IPS DF 4.7 (cell line): ENCODE data around the gene CCNT1.
A peak's percentile ranks its signal among the peaks of the same experiment; 100 is the strongest.
"Not testable (repeated sequence)": the region's sequence is repeated elsewhere in the genome, so short reads cannot be mapped to it uniquely, and the experiment has no call there.

Experiments used
- DNase-seq: peaks from one replicate; pipeline ENCODE4 v3.0.0-alpha.2; 2013; ENCODE audit warnings: low spot score; ENCODE audit errors: extremely low read depth

CCNT1 gene

DNA sequence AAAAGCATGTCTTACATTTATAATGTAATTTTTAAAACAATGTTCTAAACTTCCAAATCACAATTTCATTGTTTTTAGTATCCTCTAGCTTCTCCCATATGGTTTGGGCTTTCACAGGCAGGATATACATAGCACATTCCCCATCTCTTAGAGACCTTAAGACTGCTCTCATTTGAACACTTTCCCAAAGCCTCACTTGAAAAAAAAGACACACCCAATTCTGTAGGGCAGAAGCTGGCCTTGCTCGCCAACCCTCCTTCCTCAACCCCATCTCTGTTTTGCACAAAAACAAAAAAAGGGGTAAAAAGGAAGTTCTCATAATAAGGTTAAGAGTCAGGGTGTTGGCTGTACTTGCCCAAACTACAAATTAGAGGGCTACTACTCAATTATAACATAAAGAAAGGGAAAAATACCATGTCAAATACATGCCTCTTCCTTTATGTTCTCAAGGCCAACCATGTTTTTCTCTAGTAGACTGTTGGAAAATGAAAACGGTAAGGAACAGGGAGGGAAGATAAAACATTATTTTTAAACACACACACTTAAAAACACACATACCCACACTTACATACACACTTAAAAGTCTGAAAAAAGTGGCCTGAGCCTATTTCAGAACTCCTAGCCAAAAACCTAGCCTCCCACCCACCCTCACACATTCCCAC lies 24.6 kb downstream of the CCNT1 start:
- DNase-seq, result no peak

DNA sequence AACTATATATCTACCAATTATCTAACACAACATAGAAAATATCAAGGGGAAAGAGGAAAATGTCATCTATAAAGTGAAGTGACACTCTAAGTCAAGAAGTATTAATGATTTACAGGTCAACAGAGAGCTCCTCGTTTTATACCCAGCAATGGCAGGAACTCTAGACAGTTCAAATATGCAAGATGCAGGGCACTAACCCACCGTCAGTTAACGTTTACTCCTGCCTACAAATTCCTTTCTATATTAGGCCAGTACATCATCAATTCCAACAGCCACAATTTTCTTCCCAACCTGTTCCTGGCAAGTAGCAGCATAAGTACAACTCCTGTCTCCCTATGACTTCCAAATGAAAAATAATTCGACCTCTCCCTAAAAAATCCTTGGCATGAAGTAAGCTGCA lies 25.5 kb downstream of the CCNT1 start:
- no peak for DNase-seq

DNA sequence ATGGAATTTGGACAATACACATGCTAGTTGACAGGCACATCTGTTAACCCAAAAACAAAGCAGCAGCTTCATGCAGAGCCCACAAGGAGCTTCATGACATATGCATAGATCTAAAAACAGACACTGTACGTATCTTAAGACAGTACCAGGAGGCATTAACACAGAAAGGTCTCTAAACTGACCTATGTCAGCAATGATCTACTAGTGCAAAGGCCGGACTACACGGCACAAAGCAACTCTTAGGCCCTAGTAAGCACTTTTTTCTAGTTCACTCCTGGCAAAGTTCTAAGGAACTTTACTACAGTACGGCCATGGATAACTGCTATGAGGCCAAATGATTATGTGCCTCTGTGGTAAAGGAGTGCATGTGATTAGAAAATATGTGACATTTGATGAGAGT lies 26.1 kb downstream of the CCNT1 start:
- DNase-seq, result no peak

GRCh38 chr12:48688836-48689235 lies 27.7 kb downstream of the CCNT1 start:
- DNase-seq, result no peak

DNA sequence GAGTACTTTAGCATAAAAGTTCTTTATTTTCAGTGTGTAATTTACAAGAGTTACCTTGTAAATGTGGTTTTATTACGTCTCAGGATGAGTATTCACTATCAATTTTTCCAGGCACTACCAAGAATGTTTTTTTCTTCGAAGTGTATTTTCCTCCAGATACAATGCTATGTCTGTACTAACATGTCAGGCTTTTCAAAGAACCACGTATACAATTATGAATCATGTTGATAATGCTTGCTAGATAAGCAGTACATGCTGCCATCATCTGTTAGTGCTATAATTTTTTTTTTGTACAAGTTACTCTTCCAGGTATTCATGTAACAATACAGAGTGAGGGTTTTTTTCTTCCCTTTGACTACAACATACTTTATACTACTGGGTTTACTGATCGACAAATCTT lies 28.9 kb downstream of the CCNT1 start:
- no peak for DNase-seq

DNA sequence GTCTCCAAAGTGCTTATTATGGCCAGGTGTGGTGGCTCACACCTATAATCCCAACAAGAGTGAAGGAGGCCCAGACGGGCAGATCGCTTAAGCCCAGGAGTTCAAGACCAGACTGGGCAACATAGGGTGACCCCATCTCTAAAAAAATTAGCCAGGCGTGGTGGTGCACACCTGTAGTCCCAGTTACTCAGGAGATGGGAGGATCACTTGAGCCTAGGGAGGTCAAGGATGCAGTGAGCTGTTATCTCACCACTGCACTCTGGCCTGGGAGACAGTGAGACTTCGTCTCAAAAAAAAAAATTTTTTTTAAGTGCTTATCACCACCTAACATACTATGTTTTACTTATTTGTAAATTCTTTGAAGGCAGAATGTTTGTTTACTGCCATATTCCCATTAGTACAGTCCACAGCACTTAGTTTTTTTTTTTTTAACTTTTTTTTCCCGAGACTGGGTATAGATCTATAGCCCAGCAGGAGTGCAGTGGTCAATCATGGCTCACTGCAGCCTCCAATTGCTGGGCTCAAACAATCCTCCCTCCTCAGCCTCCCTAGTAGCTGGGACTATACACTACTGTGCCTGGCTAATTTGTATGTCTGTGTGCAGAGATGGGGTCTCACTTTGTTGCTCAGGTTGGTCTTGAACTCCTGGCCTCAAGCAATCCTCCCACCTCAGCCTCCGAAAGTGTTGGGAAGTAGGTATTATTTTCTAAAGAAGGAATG lies 29.7 kb downstream of the CCNT1 start:
- DNase-seq, result no peak

DNA sequence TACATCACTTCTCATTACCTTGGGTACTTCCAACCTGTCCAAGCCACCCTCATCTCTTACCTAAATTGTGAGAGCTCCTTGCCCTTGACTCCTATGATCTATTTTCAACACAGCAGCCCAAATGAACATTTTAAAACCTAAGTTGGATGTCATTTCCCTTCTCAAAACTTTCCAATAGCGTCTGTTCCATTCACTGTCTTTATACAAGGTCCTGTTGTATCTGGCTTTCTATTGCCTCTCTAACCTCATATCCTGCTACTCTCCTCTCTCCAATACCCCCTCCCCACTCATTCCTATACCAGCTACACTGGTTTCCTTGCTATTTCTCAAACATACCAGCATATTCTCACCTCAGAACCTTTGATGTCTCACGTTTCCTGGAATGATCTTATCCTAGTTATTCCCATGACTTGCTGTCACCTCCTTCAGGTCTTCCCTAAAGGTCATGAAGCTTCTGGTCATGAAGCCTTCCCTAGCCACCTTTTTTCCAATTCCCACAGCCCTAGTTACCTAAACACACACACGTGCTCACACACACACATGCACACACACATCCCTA lies 30.4 kb downstream of the CCNT1 start:
- DNase-seq, result no peak

GRCh38 chr12:48683534-48683933 lies 33.0 kb downstream of the CCNT1 start:
- DNase-seq, result no peak

DNA sequence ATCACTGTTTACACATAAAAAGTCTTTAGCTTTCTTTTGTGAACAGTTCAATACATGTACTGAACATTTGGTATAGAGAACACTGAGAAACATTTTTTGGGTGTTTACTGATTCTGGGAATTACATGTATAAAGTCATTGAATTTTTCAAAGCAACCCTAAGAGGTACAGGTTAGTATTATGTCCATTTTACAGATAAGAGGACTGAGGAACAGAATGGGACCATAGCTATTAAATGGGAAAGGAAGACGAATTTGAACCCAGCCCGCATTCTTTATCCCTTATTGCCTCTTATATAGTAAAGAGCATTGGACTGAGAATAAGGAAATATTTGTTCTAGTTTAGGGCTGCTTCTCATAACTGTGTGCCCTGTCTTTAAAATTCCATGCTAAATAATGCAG lies 33.6 kb downstream of the CCNT1 start:
- DNase-seq, result no peak

- not testable (repeated sequence) for DNase-seq
These were observed 34.0 kb downstream of the CCNT1 start for GRCh38 chr12:48682533-48682905.

DNA sequence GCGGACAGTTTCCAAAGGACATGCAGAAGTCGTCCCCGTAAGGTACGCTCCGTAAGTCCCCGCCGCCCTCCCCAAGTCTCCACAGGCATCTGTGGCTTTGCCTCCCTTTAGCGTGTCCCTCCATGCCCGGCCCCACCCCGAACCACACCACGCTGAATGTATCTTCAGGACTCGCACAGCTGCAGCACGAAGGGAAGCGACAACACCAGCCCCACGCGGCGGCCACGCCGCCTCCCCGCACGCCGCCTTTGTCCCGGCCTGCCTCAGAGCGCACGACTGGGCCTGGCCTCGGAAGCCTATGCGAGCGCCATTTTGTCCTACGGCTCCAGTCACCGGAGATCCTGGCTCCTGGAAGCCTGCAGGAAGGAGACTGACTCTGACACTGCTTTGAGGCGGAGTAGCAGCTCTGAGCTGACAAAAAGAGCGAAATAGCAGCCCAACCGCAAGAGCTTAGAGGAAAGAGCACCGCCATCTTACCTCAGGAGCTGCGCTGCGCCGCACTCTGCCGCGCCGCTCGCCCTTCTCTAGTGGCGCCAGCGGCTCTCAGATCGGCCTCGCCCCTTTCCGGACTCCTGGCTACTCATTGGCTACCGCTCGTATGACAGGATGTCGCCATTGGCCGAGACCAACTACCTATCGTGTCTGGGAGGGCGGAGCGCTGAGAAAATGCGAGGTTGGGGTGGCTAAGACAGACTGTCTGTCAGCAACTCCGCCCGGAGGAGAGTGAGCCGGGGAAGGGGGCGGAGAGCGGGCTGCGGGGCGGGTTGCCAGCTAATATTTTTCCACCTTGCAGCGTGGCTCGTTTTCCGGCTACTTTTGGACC lies 34.6 kb downstream of the CCNT1 start, which contains the start of gene KANSL2:
TSS of gene KANSL2 (minus strand) at position 529 of the 823 bp plus-strand sequence. CDS start 606 bp downstream, outside the sequence.
- DNase-seq, result peak; percentile 97

GRCh38 chr12:48681399-48681709 lies 35.2 kb downstream of the CCNT1 start:
- DNase-seq, result no peak

DNA sequence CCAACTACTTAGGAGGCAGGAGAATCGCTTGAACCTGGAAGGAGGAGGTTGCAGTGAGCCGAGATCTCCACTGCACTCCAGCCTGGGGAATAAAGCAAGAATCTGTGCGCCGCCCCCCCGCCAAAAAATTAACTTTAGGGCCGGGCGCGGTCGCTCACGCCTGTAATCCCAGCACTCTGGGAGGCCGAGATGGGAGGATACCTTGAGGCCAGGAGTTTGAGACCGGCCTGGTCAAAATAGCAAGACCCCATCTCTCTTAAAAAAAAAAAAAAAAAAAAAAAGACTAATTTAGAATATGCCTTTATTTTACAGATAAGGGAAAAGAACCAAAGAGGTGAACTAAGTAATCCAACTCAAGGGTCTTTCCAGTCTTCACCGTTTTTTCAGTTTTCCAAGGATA lies 35.6 kb downstream of the CCNT1 start:
- no peak for DNase-seq

- DNase-seq, result no peak
These were observed 37.8 kb downstream of the CCNT1 start for GRCh38 chr12:48678551-48679185.

GRCh38 chr12:48671231-48671856 lies 45.2 kb downstream of the CCNT1 start:
- no peak for DNase-seq

GRCh38 chr12:48668996-48669395 lies 47.5 kb downstream of the CCNT1 start:
- no peak for DNase-seq

- DNase-seq, result no peak
These were observed 56.6 kb downstream of the CCNT1 start for GRCh38 chr12:48659863-48660262.

DNA sequence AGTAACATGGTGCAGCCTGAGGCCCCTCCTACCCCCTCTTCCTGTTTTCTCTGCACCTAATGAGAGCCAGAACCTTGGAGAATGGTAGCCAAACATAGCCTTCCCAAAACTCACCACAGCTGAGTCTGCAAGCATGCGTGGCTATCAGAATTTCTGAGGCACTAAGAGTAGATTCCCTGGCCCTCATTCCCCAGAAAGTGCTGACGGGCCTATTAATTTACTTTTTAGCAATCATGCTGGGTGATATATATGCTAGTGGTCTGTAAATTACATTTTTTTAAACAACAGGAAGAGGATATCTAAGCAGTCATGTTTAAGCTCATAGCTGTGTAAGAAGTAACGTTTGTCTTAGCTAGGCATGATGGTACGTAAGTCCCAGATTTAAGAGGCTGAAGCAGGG lies 64.8 kb downstream of the CCNT1 start:
- DNase-seq, result no peak

DNA sequence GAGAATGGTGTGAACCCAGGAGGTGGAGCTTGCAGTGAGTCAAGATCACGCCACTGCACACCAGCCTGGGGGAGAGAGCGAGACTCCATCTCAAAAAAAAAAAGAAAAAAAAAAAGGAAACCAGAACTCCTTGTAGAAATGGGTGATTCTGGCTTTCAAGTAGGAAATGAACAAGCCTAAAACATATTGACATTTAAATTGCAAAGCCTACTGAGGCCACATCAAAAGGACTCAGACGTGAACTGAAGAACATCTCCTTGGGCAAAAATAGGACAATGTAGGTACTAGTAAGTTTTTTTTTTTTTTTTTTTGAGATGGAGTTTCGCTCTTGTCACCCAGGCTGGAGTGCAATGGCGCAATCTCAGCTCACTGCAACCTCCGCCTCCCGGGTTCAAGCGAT lies 71.2 kb downstream of the CCNT1 start:
- DNase-seq, result not testable (repeated sequence)

DNA sequence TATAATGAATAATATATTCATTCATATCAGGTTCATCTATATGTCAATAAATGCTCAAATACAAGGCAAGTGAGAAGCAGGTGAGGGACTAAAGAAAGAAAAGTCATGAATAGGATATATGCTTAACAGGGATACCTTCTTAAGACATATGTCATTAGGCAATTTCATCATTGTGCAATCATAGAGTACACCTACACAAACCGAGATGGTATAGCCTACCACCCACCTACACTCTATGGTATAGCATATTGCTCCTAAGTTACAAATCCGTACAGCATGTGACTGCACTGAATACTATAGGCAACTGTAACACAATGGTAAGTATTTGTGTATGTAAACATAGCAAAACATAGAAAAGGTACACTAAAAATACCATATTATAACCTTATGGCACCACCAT lies 73.5 kb downstream of the CCNT1 start:
- DNase-seq, result no peak
